HG02840 (cell line): ENCODE data around the gene CCND1.

Experiments used
- ATAC-seq: cut with Tn5 transposase; IDR thresholded peaks from one replicate; pipeline ENCODE4 v1.9.1; 2021; ENCODE audit warnings: mild to moderate bottlenecking, moderate library complexity, moderate number of reproducible peaks; ENCODE audit not compliant: unreplicated experiment, low FRiP score

The CCND1 gene

DNA sequence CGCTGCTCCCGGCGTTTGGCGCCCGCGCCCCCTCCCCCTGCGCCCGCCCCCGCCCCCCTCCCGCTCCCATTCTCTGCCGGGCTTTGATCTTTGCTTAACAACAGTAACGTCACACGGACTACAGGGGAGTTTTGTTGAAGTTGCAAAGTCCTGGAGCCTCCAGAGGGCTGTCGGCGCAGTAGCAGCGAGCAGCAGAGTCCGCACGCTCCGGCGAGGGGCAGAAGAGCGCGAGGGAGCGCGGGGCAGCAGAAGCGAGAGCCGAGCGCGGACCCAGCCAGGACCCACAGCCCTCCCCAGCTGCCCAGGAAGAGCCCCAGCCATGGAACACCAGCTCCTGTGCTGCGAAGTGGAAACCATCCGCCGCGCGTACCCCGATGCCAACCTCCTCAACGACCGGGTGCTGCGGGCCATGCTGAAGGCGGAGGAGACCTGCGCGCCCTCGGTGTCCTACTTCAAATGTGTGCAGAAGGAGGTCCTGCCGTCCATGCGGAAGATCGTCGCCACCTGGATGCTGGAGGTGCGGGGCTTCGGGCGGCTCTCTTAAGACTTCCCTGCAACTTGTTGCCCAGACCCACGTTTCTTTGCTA is at the start of gene CCND1:
TSS of gene CCND1 (plus strand) at position 162 of the 587 bp plus-strand sequence. CDS start at position 320, 158 bp downstream.
- ATAC-seq: no peak

DNA sequence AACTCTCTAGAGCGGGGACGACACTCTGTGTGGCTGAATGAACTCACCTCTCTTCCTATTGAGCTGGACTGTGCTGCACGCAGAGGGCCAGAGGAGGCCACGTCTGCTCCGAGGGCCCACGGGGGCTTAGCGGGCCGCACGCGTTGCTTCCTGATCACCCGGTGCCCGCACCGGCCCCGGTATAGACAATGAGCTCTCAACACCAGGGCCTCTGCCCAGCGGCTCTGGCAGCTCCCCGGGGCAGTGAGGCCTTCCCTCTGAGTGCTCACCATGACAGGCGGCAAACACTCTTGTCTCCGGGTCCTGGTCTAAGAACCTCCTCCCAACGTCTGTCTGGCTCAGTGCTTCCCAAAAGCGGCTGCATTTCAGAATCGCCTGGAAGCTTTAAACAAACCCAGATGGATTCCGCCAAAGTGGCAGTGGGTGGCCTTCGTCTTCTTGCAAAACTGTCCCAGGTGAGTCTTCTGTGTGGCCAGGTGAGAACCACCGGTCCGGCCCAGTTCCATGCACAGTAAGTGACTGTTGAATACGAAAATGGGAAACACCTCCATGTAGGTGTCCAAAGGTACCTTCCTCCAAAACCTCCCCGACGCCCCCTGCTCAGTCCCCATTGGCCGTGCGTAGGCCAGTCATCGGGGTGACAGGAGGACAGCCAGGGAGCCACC is 47.8 kb upstream of the CCND1 start:
- no peak for ATAC-seq

DNA sequence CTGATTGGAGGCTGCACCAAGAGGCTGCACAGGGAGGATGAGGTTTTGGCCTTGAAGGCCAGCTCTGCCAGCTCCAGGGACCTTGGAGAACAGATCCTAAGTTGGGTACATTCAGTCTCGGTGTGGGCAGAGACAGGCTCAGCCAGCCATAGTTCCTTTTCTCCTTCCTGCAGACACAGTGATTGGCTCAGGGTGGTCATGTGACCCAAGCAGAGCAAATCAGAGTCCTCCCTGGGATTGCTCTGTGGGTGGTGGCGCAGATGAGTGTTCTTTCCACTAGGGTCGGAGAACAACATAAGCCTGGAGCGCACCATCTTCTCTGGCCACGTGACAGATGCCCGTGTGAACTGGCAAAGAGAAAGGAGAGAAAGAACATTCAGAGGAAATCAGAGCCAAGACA is 47.1 kb upstream of the CCND1 start:
- no peak for ATAC-seq

DNA sequence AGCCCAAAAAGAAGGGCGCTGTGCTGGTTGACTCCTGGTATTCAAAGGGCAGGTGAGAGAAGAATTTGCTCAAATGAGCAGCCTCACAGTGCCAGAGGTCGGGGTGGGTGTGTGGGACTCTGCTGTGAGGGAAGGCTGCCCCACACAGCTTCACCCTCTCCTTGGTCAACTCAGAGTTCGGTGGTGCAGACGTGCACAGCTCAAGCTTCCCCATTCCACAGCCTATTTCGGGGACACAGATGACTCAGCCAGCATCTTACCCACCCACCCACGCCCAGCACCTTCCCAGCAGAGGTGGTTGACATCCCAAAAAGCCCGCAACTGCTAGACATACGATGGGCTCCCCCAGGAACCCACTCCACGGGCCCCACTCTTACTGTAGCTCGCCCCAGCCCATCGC is 46.5 kb upstream of the CCND1 start:
- ATAC-seq: no peak

DNA sequence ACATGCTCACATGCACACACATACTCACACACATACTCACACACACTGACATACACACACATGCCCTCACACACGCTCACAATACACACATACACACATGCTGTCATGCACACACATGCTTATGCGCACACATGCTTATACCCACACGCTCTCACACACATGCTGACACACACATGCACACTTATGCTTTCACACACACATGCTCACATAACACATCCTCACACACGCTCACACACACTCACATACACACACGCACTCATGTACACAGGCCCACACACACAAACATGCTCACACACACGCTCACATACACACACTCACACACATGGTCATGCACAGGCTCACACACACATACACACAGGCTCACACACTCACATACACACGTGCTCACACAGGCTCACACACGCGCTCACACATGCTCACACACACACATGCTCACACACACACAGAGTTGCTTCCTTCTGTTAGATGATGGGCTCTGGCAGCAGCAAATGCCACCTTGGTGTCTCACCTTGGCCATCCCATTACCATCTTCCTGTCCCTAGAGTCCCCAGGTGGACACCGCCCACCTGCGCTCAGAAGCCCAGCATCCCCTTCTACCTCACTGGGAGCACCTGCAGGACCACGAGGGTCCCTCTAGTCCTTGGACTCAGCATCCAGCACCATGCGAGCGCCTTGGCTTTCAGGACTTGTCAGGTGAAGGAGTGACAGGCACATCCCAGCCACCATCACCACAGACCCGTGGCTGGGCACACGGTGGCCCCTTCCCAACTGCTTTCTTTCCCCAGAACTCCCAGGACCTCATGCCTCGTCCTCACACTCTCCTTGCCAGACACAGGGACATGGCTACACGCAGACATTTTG is 44.9 kb upstream of the CCND1 start:
- ATAC-seq: no peak

DNA sequence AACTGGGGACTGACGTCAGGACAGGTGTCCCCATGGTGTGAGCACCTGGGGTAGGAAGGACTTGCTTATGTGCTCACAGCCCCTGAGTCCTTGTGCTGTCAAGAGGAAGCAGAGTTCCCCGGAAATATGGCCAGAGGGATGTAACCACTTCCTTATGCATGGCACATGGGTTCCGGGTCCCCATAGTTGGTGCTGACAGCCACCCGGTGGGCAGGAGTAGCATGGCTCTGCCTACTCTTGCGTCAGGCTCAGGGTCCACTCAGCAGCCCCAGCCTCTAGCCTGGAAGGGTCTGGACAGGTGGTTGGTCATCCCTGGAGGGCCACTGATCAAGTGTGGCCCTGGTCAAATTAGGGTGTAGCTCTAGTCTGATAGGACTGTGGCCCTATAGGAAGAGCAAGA is 42.8 kb upstream of the CCND1 start:
- no peak for ATAC-seq

DNA sequence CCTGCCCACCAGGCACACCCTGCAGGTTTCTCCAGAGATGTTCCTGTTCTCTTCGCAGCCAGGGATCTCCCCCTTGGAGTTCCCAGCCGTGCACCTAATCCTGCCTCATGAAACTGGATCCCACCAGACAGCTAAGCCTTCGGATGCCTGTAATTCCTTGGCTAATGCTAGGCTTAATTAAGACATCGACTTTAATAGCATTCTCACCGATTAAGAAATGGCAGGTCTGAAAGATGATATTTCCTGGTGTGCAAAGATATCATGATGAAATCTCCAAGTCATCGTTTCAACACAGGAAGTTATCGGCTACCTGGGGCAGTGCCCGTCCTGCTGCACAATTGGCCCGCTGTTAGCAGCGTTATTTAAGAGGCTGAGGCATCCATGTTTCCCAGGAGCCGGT is 41.5 kb upstream of the CCND1 start:
- ATAC-seq: no peak

DNA sequence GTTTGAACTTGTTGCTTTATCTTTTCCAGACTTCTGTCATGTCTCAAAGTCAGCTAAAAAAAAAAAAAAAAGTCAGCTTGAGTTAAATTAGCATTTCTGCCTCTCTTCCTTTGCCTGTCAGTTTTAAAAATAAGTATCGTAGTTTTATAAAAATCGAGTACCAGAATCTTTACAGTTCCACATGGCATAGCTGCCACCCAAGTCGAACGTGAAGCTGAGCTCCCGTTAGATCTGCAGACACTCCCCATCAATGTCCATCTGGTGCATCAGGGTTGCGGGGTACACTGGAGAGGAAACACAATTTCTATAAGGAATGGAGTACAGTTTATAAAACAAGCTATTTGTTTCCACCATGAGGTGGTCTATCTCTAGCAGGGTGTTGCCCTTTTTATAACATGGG is 41.0 kb upstream of the CCND1 start:
- no peak for ATAC-seq

DNA sequence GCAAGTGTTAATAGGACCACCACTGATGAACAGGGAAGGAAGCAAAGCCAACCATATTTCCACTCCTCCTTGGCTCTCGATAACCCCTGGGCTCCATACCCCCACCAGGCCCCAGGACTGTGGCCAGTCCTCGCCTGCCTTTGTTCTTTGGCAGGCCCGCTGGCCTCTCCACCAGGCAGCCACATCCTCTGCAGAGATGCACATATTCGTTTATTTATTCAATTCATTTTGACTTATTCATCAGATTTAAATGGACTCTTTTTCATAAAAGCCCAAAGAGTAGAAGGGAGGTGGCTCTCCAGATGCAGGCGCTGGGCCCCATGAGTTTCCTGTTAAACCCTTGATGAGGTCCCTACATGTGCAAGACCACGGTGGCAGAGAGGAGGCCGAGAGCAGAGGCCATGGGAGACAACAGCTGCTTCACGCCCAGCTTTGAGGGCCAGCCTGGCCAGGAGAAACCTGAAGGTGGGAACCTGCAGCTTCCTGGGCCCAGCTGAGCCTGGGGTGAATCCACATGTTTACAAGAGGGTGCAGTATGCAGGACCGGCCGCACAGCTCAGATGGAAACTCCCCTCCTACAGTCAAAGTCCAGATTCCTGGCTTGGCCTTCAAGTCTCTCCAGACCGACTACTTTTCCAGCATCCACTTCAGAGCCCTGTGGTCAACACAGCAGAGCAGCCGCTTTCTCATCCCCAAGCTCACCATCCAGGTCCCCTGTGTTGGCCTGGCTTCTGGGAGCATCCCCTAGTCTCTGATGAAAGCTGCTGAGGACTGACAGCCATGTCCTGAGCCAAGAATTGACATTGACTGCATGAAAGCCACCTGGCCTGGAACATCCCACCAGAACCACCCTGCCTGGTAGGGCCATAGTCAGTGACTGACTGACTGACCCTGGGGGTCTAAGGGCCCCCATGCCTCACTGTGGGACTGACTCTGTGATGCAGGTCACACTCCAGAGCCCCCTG is 39.7 kb upstream of the CCND1 start:
- no peak for ATAC-seq

DNA sequence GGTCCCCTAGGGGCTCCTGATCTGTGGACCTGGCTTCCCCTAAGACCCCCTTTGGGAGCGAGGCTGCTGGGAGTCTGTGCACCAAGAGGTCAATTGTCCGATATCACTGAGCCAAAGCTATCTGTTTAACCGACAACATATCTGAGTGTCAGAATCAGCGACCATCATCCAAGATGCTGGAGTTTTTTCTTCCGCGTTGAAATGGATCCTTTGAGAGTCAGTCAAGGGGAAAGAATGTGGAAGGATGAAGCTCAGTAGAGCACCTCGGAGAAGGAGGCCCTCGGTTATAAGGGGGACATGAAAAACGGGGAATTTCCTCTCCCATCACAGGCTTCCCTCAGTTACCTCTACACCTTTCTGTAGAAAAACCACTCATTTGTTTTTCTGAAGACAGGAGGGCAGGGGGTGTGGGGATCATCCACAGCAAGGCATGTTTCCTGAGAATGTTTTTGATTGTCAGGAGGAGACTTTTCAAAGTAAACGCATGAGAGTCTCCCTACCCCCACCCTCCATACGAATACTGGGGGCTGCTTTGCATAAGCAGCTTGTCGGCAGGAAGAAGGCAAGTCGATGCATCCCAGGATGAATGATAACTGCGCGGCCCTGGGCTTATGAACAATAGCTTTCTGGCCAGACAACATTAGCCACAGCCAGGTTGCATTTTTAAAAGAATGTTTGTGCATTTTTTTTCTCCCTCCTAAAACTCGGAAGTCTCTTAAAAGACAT is 37.7 kb upstream of the CCND1 start:
- no peak for ATAC-seq

DNA sequence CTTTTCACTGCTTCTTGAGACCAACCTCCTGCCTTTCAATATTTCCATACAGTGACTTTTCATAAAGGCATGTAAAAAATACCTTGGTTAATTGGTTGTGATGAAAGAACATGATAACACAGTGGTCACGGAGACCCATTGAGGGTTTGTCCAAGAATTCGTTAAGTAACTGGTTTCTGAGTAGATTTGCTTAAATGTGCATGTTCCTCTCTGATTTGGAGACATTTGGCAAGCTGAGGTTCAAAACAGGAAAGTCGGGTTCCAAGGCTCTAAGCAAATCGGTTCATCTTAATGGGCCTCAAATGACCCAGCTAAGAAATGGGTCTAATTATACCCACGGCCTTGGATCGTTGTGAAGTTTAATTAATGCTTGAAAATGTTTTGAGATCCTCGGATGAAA is 36.9 kb upstream of the CCND1 start:
- no peak for ATAC-seq

DNA sequence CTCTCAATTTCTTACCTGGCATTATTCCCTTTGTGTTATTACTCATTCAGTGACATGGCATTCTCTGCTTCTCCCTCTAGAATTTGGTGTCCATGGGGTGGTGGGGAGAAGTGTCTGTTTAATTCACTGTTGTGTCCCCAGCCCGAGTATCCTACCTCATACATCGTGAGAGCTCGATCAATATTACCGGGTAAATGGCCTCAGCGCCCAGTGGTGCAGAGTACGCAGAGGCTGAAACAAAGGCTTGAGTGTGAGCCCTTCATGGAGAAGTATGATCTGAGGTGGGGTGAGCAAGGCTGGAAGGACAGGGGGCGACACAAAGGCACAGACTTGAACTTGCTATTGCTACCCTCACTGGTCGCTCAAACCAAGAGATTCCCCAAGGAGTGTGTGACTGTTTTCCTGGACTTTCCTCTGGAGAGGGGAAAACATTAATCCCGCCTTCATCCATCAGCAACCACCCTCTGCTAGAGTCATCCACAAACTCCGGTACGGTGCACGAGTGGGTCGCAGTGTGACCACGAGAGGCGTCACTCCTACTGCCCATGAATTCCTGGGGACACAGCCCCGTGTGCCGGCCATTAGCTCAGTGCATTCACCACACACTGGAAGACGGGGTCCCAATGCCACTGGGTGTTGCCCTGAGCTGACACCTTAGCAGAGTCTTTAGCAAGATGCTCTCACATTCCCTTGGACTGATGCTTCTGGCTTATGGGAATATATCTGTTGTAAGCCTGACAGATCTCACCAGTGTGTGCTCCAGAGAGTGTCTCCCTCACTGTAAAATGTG is 35.0 kb upstream of the CCND1 start:
- ATAC-seq: no peak

DNA sequence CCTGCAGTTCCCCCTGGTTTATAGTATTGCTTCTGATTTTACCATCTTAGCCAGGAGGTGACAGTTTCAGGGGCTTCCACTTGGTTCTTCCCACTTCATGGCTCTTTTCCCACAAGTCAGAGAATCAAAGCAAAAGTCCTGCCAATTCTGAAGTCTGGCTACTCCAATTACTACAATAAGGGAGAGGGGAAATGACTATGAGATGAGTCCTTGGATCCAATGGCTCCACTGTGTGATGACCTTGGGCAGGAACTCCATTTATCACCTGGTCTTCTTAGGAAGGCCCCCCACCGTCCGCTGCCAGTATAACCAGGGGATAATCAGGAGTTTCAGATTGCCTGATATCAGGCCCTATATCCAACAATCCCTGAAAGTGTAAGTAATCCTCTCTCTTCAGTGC is 31.6 kb upstream of the CCND1 start:
- no peak for ATAC-seq

DNA sequence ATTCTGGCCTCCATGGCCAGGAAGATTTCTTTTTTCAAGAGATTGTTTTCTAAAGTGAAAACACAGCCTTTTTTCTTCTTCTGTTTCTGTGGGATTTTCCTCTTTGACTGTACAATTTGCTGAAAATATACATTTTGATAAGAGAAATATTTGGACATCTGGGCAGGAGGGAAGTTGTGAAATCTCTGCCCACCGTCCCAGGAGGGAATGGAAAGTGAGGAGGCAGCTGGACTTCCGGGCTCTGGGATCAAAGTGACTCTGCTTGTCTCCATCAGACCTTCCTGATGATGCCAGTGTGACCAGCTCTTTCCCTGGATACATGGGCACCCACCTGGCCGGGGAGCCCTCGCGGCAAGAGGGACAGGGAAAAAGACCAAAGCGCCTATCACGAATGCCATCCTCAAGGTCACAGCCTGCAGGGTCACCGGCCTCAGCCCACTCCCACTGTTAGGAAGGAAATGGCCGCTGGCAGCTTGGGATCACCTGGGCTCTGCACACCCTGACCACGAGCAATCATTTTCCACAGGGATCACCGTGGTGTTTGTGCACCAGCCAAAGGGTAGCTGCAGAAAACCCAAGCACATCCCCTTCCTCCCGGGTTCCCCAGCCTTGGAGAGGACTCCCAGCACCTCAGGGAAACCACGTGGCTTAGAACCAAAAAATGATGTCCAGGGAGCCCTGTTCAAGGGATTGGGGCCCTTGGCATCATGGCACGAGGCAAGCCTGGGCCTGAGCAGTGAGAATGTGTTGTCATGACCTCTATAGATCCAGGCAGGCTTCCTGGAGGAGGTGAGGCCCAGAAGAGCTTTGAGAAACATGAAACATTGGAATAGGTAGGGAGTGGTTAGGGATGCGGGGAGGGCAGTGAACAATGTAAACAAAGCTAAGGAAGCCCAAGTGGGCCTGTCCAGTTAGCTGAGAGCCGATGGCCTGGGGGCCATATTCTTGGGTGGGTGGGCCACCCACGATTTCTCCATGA is 29.1 kb upstream of the CCND1 start:
- ATAC-seq: no peak

DNA sequence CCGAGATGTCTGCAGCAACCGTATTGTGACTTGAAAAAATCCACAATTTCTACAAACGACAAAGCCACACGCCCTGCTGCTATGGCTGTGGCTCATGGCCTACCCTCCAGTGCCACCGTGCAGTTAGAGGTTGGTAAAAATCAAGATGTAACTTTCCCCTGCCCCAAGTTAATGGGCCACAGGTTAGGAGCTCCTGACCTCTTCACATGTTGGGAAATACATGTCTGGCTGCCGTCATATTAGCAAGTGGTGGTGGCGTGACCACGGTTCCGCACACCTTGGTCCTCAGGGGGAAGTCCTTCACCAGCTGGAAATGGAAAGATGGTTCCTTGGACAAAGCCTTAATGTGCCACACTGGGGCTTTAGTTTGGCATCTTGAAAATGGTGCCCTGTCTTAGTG is 27.4 kb upstream of the CCND1 start:
- ATAC-seq: no peak

DNA sequence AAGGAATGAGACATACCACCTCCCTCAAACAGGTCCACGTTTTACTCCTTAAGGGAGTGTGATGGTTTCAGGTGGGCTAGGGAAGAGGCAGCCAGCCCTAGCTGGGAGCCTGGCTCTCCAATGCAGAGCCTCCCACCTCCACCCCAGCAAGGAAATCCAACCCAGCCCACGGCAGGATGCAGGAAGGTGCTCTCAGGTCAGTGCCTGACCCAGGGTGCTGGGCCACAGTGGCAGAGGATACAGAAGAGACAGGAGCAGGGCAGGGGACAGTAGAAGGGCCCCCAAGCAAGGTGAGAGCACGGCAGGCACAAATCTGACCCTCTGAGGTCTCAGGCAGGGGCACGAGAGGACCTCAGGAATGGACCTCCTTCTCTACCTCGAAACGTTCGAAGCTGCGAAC is 26.9 kb upstream of the CCND1 start:
- ATAC-seq: no peak

DNA sequence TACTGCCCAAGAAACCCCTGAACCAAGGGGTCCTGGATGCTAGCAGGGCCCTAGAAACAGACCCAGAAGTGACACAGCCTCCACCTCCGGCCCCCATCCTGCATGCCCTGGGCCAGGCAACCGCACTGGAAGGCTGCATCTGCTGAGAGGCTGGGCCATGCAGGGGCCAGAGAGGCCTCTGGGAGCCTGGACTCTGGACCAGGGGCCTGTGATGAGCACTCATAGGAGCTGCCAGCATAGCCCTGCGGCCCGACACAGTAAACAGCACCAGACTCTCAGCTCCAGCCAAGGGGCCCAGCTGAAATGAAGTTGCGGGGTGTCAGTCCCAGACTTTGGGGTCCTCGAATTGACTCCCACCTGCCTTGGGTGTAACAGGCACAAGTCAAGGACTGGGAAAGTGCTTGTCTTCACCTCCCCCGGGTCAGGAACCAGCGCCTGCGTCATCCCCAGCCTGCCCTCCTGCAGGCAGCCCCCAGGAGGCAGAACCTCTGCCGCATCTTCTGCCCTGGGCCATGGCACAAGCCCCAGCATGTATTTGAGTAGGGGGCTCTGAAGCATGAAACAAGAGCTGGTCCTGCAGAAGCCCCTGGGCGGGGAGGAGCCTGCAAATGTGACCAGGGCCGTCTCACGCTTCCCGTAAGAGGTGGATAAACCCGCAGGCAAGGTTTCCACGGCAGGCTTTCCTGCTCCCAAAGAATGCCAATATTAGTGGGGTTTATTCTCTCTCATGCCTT is 25.2 kb upstream of the CCND1 start:
- no peak for ATAC-seq
